Measurements from ENCODE around the gene DIP2C.
"Not testable (repeated sequence)": the region's sequence is repeated elsewhere in the genome, so short reads cannot be mapped to it uniquely, and the experiment has no call there.

Gene DIP2C

GRCh38 chr10:596131-596530, 93.3 kb downstream of the DIP2C start:
- DNase-seq (ENCODE audit: low read depth in 1 of 2, low spot score in 1 of 2): not testable (repeated sequence)

GRCh38 chr10:595473-595872, 94.0 kb downstream of the DIP2C start:
- DNase-seq (ENCODE audit: low read depth in 1 of 2, low spot score in 1 of 2): no peak

- no peak for DNase-seq (ENCODE audit: low read depth in 1 of 2, low spot score in 1 of 2)
Measured at GRCh38 chr10:594584-595270, 94.7 kb downstream of the DIP2C start.

GRCh38 chr10:593901-594457, 95.5 kb downstream of the DIP2C start:
- no peak for DNase-seq (ENCODE audit: low read depth in 1 of 2, low spot score in 1 of 2)

GRCh38 chr10:593421-593820, 96.0 kb downstream of the DIP2C start:
- no peak for DNase-seq (ENCODE audit: low read depth in 1 of 2, low spot score in 1 of 2)

GRCh38 chr10:593016-593415, 96.5 kb downstream of the DIP2C start:
- no peak for DNase-seq (ENCODE audit: low read depth in 1 of 2, low spot score in 1 of 2)

- no peak for DNase-seq (ENCODE audit: low read depth in 1 of 2, low spot score in 1 of 2)
Measured at GRCh38 chr10:591646-592045, 97.8 kb downstream of the DIP2C start.

GRCh38 chr10:590721-591120, 98.7 kb downstream of the DIP2C start:
- DNase-seq (ENCODE audit: low read depth in 1 of 2, low spot score in 1 of 2): no peak

- no peak for DNase-seq (ENCODE audit: low read depth in 1 of 2, low spot score in 1 of 2)
Measured at GRCh38 chr10:589961-590680, 99.3 kb downstream of the DIP2C start.

GRCh38 chr10:588246-589165, 101.0 kb downstream of the DIP2C start:
- no peak for DNase-seq (ENCODE audit: low read depth in 1 of 2, low spot score in 1 of 2)

- DNase-seq (ENCODE audit: low read depth in 1 of 2, low spot score in 1 of 2): no peak
Measured at GRCh38 chr10:586716-587115, 102.8 kb downstream of the DIP2C start.

GRCh38 chr10:586151-586550, 103.3 kb downstream of the DIP2C start:
- no peak for DNase-seq (ENCODE audit: low read depth in 1 of 2, low spot score in 1 of 2)

GRCh38 chr10:585502-585901, 104.0 kb downstream of the DIP2C start:
- DNase-seq (ENCODE audit: low read depth in 1 of 2, low spot score in 1 of 2): no peak

GRCh38 chr10:584497-585290, 104.8 kb downstream of the DIP2C start:
- DNase-seq (ENCODE audit: low read depth in 1 of 2, low spot score in 1 of 2): not testable (repeated sequence)

- DNase-seq (ENCODE audit: low read depth in 1 of 2, low spot score in 1 of 2): no peak
Measured at GRCh38 chr10:583433-583832, 106.0 kb downstream of the DIP2C start.

GRCh38 chr10:581776-582330, 107.6 kb downstream of the DIP2C start:
- DNase-seq (ENCODE audit: low read depth in 1 of 2, low spot score in 1 of 2): no peak

- no peak for DNase-seq (ENCODE audit: low read depth in 1 of 2, low spot score in 1 of 2)
Measured at GRCh38 chr10:580778-581177, 108.7 kb downstream of the DIP2C start.

- DNase-seq (ENCODE audit: low read depth in 1 of 2, low spot score in 1 of 2): no peak
Measured at GRCh38 chr10:576130-576465, 113.4 kb downstream of the DIP2C start.

GRCh38 chr10:575402-576129, 113.9 kb downstream of the DIP2C start:
- no peak for DNase-seq (ENCODE audit: low read depth in 1 of 2, low spot score in 1 of 2)

- no peak for DNase-seq (ENCODE audit: low read depth in 1 of 2, low spot score in 1 of 2)
Measured at GRCh38 chr10:572696-573095, 116.8 kb downstream of the DIP2C start.
